ENCODE results near the gene PJA1. TPM values are rescaled to one million over a fixed set of nuclear protein-coding genes. Genes with fewer than 3 reads are reported as not detected.

PJA1 gene
- total RNA-seq, 5 donors from 2014 or later (not counting 1 experiment from before 2014, with no cell fraction given): 23.8 to 32.2 (median 26.8) TPM

DNA sequence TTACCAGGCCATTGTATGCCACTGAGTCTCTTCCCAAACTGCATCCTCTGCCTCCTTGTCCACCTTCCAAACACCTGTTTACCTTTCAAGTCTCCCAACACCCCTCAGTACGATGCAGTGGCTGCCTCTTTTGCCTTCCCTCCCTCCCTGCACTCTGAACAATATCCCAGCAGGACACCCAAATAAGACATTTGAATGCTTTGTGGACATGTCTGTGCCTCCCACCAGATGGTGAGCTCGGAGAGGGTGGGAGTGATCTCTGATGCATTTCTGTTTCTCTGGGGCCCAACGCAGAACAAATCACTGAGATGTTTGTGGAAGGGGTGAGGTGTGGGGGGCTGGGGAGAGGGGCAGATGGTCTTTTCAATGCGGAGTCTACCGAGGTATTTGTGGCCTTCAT lies 33.4 kb downstream of the PJA1 start:
- Histone ChIP-seq H3K27ac (ENCODE audit: low read length) (no peak overlapping the region), H3K27me3 (replicated peaks in 1 of 2; ENCODE audit: control insufficient read depth in 2 of 2, extremely low read depth in 1 of 2, insufficient read depth in 2 of 2, low read length in 1 of 2) (peaks cover 5 to 23% of the 10 kb centered on the region in 2 experiments), H3K36me3 (ENCODE audit: control insufficient read depth in 2 of 2, extremely low read depth in 1 of 2, insufficient read depth in 1 of 2, low read length in 1 of 2) (no peaks in the 10 kb centered on the region), H3K4me3 (ENCODE audit: control insufficient read depth in 1 of 2, extremely low read depth in 1 of 2, low read length in 1 of 2) (no peak overlapping the region), H3K4me1 (ENCODE audit: control insufficient read depth in 1 of 2, extremely low read depth in 1 of 2, insufficient read depth in 2 of 2, low read length in 2 of 2) (no peaks in the 10 kb centered on the region), H3K9me3 (no peaks in the 10 kb centered on the region)
- H3K27me3 Mint-ChIP-seq: peaks cover 22 to 50% of the 10 kb centered on the region in 2 donors
- ATAC-seq (replicated peaks in 1 of 4): no peak
- 75% methylated on average over 1 of the region's 5 CpGs for WGBS (ENCODE audit: insufficient coverage)
- POLR2A ChIA-PET: no interaction called here
- H3K9me3 Mint-ChIP-seq: no peaks in the 10 kb centered on the region
- H3K27ac Mint-ChIP-seq: no peak overlapping the region
- no peak for DNase-seq
- peaks cover 0 to 5% (median 4%) of the 10 kb centered on the region in 3 donors for H3K4me1 Mint-ChIP-seq
- H3K4me3 Mint-ChIP-seq: no peak overlapping the region
- H3K36me3 Mint-ChIP-seq: no peaks in the 10 kb centered on the region
- CTCF ChIA-PET: no interaction called here

DNA sequence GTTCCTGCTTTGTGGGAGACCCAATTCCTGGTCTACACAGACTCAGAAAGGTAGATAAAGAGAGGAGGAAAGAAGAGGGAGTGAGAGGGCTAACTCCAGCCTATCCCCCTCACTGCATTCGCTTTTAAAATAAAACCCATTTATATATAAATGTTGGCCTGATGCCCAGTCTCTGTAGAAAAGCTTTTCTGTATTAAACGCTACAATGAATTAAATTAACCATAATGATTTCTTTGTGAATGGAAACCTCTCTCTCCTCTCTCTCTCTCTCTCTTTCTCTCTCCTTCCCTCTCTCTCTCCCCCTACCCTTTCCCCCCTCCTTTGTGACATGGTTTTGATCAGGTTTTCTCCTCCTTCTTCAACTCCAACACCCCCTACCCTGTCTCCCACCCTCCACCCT lies 34.8 kb downstream of the PJA1 start:
- Histone ChIP-seq H3K27me3 (replicated peaks in 1 of 2; ENCODE audit: control insufficient read depth in 2 of 2, extremely low read depth in 1 of 2, insufficient read depth in 2 of 2, low read length in 1 of 2) (peaks cover 2 to 20% of the 10 kb centered on the region in 2 experiments), H3K9me3 (no peaks in the 10 kb centered on the region), H3K27ac (ENCODE audit: low read length) (no peak overlapping the region), H3K4me3 (ENCODE audit: control insufficient read depth in 1 of 2, extremely low read depth in 1 of 2, low read length in 1 of 2) (no peak overlapping the region), H3K4me1 (ENCODE audit: control insufficient read depth in 1 of 2, extremely low read depth in 1 of 2, insufficient read depth in 2 of 2, low read length in 2 of 2) (no peaks in the 10 kb centered on the region), H3K36me3 (ENCODE audit: control insufficient read depth in 2 of 2, extremely low read depth in 1 of 2, insufficient read depth in 1 of 2, low read length in 1 of 2) (no peaks in the 10 kb centered on the region)
- Mint-ChIP-seq H3K27ac (no peak overlapping the region), H3K9me3 (no peaks in the 10 kb centered on the region), H3K27me3 (peaks cover 22 to 49% of the 10 kb centered on the region in 2 donors), H3K36me3 (no peaks in the 10 kb centered on the region), H3K4me1 (peaks cover 0 to 5% (median 4%) of the 10 kb centered on the region in 3 donors), H3K4me3 (no peak overlapping the region)
- no CpG with 5 or more reads among the region's 2 CpGs for WGBS (ENCODE audit: insufficient coverage)
- no peak for ATAC-seq (replicated peaks in 1 of 4)
- POLR2A ChIA-PET: no interaction called here
- CTCF ChIA-PET: no interaction called here
- DNase-seq: no peak

DNA sequence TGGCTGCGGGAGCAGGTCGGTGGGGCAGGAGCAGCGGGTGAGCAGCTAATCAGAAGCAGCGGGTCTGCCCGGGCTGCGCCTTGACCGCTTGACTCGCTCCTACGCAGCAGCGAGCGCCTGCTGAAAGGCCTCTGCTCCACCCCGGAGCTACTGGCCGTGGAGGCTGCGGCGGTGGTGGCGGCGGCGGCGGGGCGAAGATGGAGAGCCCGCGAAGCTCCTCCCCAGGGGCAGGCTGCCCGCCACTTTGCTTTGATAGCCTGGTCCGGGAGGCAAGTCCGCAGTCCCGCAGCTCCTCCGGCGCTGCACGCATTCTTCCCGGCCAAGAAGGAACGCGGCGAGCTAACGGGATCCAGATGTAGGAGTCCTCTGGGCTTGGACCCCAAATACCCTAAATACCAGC lies 36.7 kb downstream of the PJA1 start:
- H3K27me3 ChIP-seq (replicated peaks in 1 of 2; ENCODE audit: control insufficient read depth in 2 of 2, extremely low read depth in 1 of 2, insufficient read depth in 2 of 2, low read length in 1 of 2): peaks cover 2 to 17% of the 10 kb centered on the region in 2 experiments
- no peak overlapping the region for H3K27ac ChIP-seq (ENCODE audit: low read length)
- ATAC-seq (replicated peaks in 1 of 4): no peak
- no peak overlapping the region for H3K4me3 ChIP-seq (ENCODE audit: control insufficient read depth in 1 of 2, extremely low read depth in 1 of 2, low read length in 1 of 2)
- Mint-ChIP-seq H3K27ac (no peak overlapping the region), H3K27me3 (peaks cover 17 to 43% of the 10 kb centered on the region in 2 donors), H3K36me3 (no peaks in the 10 kb centered on the region), H3K4me1 (peaks cover 0 to 5% (median 4%) of the 10 kb centered on the region in 3 donors), H3K9me3 (no peaks in the 10 kb centered on the region), H3K4me3 (no peak overlapping the region)
- no peaks in the 10 kb centered on the region for H3K9me3 ChIP-seq
- no peaks in the 10 kb centered on the region for H3K4me1 ChIP-seq (ENCODE audit: control insufficient read depth in 1 of 2, extremely low read depth in 1 of 2, insufficient read depth in 2 of 2, low read length in 2 of 2)
- POLR2A ChIA-PET: no interaction called here
- 16% methylated on average over 28 of the region's 34 CpGs for WGBS (ENCODE audit: insufficient coverage)
- no peak for DNase-seq
- no peaks in the 10 kb centered on the region for H3K36me3 ChIP-seq (ENCODE audit: control insufficient read depth in 2 of 2, extremely low read depth in 1 of 2, insufficient read depth in 1 of 2, low read length in 1 of 2)
- CTCF ChIA-PET: no interaction called here

- Mint-ChIP-seq H3K36me3 (no peaks in the 10 kb centered on the region), H3K9me3 (no peaks in the 10 kb centered on the region), H3K27me3 (peaks cover 12 to 46% of the 10 kb centered on the region in 2 donors), H3K4me1 (peaks cover 0 to 5% (median 4%) of the 10 kb centered on the region in 3 donors), H3K27ac (no peak overlapping the region), H3K4me3 (no peak overlapping the region)
- H3K27me3 ChIP-seq (replicated peaks in 1 of 2; ENCODE audit: control insufficient read depth in 2 of 2, extremely low read depth in 1 of 2, insufficient read depth in 2 of 2, low read length in 1 of 2): peaks cover 2 to 15% of the 10 kb centered on the region in 2 experiments
- no peak overlapping the region for H3K27ac ChIP-seq (ENCODE audit: low read length)
- no peak for DNase-seq
- ChIA-PET POLR2A (no interaction called here), CTCF (no interaction called here)
- ATAC-seq (replicated peaks in 1 of 4): no peak
- H3K9me3 ChIP-seq: no peaks in the 10 kb centered on the region
- H3K36me3 ChIP-seq (ENCODE audit: control insufficient read depth in 2 of 2, extremely low read depth in 1 of 2, insufficient read depth in 1 of 2, low read length in 1 of 2): no peaks in the 10 kb centered on the region
- no CpG with 5 or more reads among the region's 3 CpGs for WGBS (ENCODE audit: insufficient coverage)
- H3K4me1 ChIP-seq (ENCODE audit: control insufficient read depth in 1 of 2, extremely low read depth in 1 of 2, insufficient read depth in 2 of 2, low read length in 2 of 2): no peaks in the 10 kb centered on the region
- no peak overlapping the region for H3K4me3 ChIP-seq (ENCODE audit: control insufficient read depth in 1 of 2, extremely low read depth in 1 of 2, low read length in 1 of 2)
These were observed 37.8 kb downstream of the PJA1 start for GRCh38 chrX:69127466-69127865.

DNA sequence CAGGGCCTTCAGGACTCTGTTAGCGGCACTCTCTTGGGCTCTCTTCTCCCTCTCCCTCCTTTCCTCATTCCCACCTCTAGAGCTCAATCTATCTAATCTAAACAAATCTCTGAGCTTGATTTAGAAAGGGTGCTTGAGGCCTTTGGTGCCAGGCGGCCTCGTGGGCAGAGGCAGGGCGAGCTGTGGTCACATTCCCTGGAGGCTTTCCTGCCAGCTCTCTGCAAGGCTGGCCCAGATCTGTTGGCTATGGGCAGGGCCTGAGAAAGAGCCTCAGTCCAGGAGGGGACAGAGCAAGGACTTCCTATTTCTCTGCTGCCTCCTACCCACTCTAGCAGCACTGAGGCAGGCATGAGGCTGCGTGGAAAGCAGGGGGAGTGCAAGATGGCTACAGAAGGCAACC lies 38.6 kb downstream of the PJA1 start:
- no peaks in the 10 kb centered on the region for H3K4me1 ChIP-seq (ENCODE audit: control insufficient read depth in 1 of 2, extremely low read depth in 1 of 2, insufficient read depth in 2 of 2, low read length in 2 of 2)
- peaks cover 12 to 41% of the 10 kb centered on the region in 2 donors for H3K27me3 Mint-ChIP-seq
- H3K9me3 Mint-ChIP-seq: no peaks in the 10 kb centered on the region
- no peak for ATAC-seq (replicated peaks in 1 of 4)
- H3K4me3 Mint-ChIP-seq: no peak overlapping the region
- WGBS (ENCODE audit: insufficient coverage): 50% methylated on average over 1 of the region's 5 CpGs
- no peaks in the 10 kb centered on the region for H3K9me3 ChIP-seq
- H3K4me1 Mint-ChIP-seq: peaks cover 0 to 5% (median 4%) of the 10 kb centered on the region in 3 donors
- H3K4me3 ChIP-seq (ENCODE audit: control insufficient read depth in 1 of 2, extremely low read depth in 1 of 2, low read length in 1 of 2): no peak overlapping the region
- no peak overlapping the region for H3K27ac ChIP-seq (ENCODE audit: low read length)
- ChIA-PET POLR2A (no interaction called here), CTCF (no interaction called here)
- no peak for DNase-seq
- no peaks in the 10 kb centered on the region for H3K36me3 Mint-ChIP-seq
- no peak overlapping the region for H3K27ac Mint-ChIP-seq
- H3K27me3 ChIP-seq (replicated peaks in 1 of 2; ENCODE audit: control insufficient read depth in 2 of 2, extremely low read depth in 1 of 2, insufficient read depth in 2 of 2, low read length in 1 of 2): peaks cover 2 to 15% of the 10 kb centered on the region in 2 experiments
- no peaks in the 10 kb centered on the region for H3K36me3 ChIP-seq (ENCODE audit: control insufficient read depth in 2 of 2, extremely low read depth in 1 of 2, insufficient read depth in 1 of 2, low read length in 1 of 2)

- Mint-ChIP-seq H3K4me3 (no peak overlapping the region), H3K9me3 (no peaks in the 10 kb centered on the region), H3K27ac (no peak overlapping the region), H3K27me3 (peaks cover 12 to 30% of the 10 kb centered on the region in 2 donors), H3K36me3 (no peaks in the 10 kb centered on the region), H3K4me1 (peaks cover 0 to 5% (median 4%) of the 10 kb centered on the region in 3 donors)
- no peak for ATAC-seq (replicated peaks in 1 of 4)
- peaks cover 2 to 15% of the 10 kb centered on the region in 2 experiments for H3K27me3 ChIP-seq (replicated peaks in 1 of 2; ENCODE audit: control insufficient read depth in 2 of 2, extremely low read depth in 1 of 2, insufficient read depth in 2 of 2, low read length in 1 of 2)
- H3K36me3 ChIP-seq (ENCODE audit: control insufficient read depth in 2 of 2, extremely low read depth in 1 of 2, insufficient read depth in 1 of 2, low read length in 1 of 2): no peaks in the 10 kb centered on the region
- no peak overlapping the region for H3K4me3 ChIP-seq (ENCODE audit: control insufficient read depth in 1 of 2, extremely low read depth in 1 of 2, low read length in 1 of 2)
- H3K4me1 ChIP-seq (ENCODE audit: control insufficient read depth in 1 of 2, extremely low read depth in 1 of 2, insufficient read depth in 2 of 2, low read length in 2 of 2): no peaks in the 10 kb centered on the region
- no peaks in the 10 kb centered on the region for H3K9me3 ChIP-seq
- 82% methylated on average over 3 of the region's 5 CpGs for WGBS (ENCODE audit: insufficient coverage)
- ChIA-PET POLR2A (interaction anchor here in 1 of 2 donors (0.5 kb wide), 1 partner anchor 231 kb away, joined by 5 read pairs; no protein-coding TSS in a partner anchor), CTCF (no interaction called here)
- H3K27ac ChIP-seq (ENCODE audit: low read length): no peak overlapping the region
- DNase-seq: no peak
These were observed 40.2 kb downstream of the PJA1 start for GRCh38 chrX:69125094-69125493.

DNA sequence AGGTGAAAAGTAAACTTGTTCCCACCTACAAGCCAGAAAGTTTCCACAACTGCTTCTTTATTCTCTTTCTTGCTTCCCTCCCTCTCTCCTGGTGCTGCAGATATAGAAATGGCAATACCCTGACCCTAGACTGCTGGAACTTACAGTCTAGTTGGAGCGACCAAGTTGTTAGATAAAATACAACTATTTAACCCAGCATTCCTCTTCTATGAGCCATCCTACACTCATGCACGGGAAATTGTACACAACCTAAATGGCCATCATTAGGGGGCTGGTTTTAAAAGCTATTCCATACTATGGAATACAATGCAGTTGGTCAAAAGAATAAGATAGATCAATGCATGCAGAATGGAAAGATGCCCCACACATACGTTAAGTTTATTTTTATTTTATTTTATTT lies 41.1 kb downstream of the PJA1 start:
- H3K27ac ChIP-seq (ENCODE audit: low read length): no peak overlapping the region
- Mint-ChIP-seq H3K4me3 (no peak overlapping the region), H3K4me1 (peaks cover 0 to 5% (median 4%) of the 10 kb centered on the region in 3 donors), H3K27ac (no peak overlapping the region), H3K9me3 (no peaks in the 10 kb centered on the region), H3K36me3 (no peaks in the 10 kb centered on the region), H3K27me3 (peaks cover 9 to 23% of the 10 kb centered on the region in 2 donors)
- H3K4me3 ChIP-seq (ENCODE audit: control insufficient read depth in 1 of 2, extremely low read depth in 1 of 2, low read length in 1 of 2): no peak overlapping the region
- H3K27me3 ChIP-seq (replicated peaks in 1 of 2; ENCODE audit: control insufficient read depth in 2 of 2, extremely low read depth in 1 of 2, insufficient read depth in 2 of 2, low read length in 1 of 2): peaks cover 0 to 15% of the 10 kb centered on the region in 2 experiments
- no peaks in the 10 kb centered on the region for H3K36me3 ChIP-seq (ENCODE audit: control insufficient read depth in 2 of 2, extremely low read depth in 1 of 2, insufficient read depth in 1 of 2, low read length in 1 of 2)
- no CpG with 5 or more reads among the region's 3 CpGs for WGBS (ENCODE audit: insufficient coverage)
- ChIA-PET POLR2A (no interaction called here), CTCF (no interaction called here)
- DNase-seq: no peak
- no peaks in the 10 kb centered on the region for H3K9me3 ChIP-seq
- no peak for ATAC-seq (replicated peaks in 1 of 4)
- no peaks in the 10 kb centered on the region for H3K4me1 ChIP-seq (ENCODE audit: control insufficient read depth in 1 of 2, extremely low read depth in 1 of 2, insufficient read depth in 2 of 2, low read length in 2 of 2)

Data from T-cell (primary cell).